Body of pancreas (tissue), 4 donors: Measurements from ENCODE around the gene ANKS1B.

Experiments
- POLR2A ChIP-seq, 3 donors: fragments of 450-650 bp; IDR thresholded peaks; one replicate each; pipeline ENCODE4 v1.6.1; 2016; ENCODE audit warnings: antibody characterized with exemption in 3 of 3, mild to moderate bottlenecking in 2 of 3
- TF ChIP-seq, protein P1 (sequence below), 7 experiments: fragments of 450-650 bp in 4 of 7; fragments of 200-600 bp in 3 of 7; sonication (generic) in 3 of 7; IDR thresholded peaks; one replicate each; pipeline ENCODE4 v1.5.1; 2016 to 2019; ENCODE audit warnings: antibody characterized with exemption in 7 of 7

- TF ChIP-seq, protein P1, sequence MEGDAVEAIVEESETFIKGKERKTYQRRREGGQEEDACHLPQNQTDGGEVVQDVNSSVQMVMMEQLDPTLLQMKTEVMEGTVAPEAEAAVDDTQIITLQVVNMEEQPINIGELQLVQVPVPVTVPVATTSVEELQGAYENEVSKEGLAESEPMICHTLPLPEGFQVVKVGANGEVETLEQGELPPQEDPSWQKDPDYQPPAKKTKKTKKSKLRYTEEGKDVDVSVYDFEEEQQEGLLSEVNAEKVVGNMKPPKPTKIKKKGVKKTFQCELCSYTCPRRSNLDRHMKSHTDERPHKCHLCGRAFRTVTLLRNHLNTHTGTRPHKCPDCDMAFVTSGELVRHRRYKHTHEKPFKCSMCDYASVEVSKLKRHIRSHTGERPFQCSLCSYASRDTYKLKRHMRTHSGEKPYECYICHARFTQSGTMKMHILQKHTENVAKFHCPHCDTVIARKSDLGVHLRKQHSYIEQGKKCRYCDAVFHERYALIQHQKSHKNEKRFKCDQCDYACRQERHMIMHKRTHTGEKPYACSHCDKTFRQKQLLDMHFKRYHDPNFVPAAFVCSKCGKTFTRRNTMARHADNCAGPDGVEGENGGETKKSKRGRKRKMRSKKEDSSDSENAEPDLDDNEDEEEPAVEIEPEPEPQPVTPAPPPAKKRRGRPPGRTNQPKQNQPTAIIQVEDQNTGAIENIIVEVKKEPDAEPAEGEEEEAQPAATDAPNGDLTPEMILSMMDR (IDR thresholded peaks at IDR 0.05): no peak
- TF ChIP-seq POLR2A (IDR thresholded peaks at IDR 0.05): no peak
Measured at GRCh38 chr12:98974767-98975381, 1009.9 kb downstream of the ANKS1B start.
